Stimulated activated CD8-positive, alpha-beta memory T cell treated with anti-CD3 and anti-CD28 coated beads, Interleukin-2, amount 100 ng/mL, for 1 hour (primary cell): ENCODE data around the gene ARAP1.

Experiments
- DNase-seq, 2 donors: peaks; one replicate each; pipeline ENCODE4 v3.0.0-alpha.2; 2020; ENCODE audit warnings: low read depth in 2 of 2

Gene ARAP1

GRCh38 chr11:72705442-72706365, 46.5 kb downstream of the ARAP1 start:
- DNase-seq = no peak

DNA sequence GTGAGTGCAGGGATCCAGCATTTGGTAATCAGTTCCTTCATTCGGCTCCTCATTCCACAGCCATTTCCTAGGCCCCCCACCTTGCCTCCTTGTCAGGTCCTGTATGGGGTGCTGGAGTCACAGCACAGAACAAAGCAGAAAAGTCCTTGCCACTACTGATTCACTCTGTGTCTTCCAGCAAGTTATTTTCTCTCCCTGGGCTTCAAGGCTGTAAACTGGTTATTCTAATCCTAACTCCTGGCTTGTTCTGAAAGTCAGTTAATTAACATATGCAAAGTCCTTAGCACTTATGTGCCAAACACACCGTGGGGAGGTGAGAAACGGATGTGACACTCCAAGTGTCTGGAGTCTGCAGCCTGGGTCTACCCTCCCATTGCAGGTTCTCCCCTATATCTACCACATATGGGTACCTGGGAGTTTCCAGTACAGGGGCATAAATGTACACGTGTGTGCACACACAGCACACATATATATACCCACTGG, 47.4 kb downstream of the ARAP1 start:
- DNase-seq = no peak

DNA sequence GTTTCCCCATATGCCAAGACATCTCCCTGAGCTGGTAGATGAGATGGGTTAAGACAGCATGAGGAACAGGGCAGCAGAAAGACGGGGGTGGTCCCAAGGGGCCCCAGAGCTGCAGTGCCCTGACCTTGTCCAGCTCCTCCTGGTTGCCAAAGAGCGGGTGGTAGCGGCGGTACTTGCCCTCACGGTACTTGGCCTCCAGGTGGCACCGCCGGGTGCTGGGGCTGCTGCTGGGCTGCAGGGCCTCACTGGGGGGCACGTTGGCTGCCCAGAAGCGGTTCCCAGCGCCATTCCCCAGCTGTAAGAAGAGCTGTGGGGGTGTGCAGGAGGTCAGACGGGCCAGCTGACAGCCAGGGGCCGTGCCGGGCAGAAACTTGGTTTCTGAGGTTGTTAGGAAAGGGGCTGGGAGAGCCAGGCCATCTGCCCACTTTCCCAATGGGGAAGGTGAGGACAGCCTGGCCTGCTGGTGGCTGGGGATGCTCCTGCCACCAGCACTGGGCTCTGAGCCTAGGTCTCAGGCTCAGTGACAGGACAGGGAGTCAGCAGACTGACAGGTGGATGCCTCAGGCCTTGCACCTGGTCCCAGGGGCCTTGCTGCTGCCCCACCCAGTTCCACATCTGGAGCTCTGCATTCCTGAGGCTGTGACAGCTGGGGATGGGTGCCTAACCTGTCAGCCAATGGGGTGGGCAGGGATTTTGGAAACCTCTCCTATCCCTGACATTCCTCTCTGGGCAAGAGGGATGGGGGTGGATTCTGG, 48.0 kb downstream of the ARAP1 start:
- DNase-seq = no peak

DNA sequence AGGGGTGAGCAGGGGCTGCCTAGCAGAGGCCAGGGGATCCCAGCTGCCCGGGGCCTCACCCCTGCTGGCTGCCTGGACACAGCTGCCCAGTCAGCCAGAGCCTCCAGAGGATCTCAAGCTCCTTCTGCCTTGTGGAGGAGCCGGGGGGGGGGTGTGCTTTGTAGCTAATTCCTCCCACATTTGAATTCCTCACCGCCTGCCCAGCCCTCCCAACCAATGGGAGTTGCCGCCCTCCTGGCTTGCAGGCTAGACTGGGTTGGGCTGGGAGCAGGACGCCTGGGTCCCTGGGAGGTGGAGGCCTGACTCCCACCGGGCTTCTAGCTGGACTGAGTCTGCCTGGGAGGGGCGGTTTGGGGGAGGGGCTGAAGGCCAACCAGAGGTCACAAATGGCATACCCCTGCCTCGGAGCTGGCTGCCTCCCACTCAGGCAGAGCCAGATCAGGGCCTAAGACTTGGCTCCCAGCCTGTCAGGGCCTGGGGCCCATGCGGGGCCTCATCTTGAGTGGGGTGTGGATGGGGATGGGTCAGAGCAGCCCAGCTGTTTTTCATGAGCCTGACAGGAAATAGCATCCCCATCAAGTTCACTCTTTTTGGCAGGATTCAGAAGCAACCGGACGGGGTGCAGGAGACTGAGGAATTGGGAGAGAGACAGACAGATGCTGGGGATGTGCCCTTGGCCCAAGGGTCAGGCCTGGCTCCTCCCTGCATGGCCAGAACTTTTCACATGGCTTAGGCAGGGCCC, 48.8 kb downstream of the ARAP1 start:
- no peak for DNase-seq

GRCh38 chr11:72702577-72703241, 49.5 kb downstream of the ARAP1 start:
- DNase-seq = no peak

GRCh38 chr11:72702096-72702495, 50.1 kb downstream of the ARAP1 start:
- no peak for DNase-seq

DNA sequence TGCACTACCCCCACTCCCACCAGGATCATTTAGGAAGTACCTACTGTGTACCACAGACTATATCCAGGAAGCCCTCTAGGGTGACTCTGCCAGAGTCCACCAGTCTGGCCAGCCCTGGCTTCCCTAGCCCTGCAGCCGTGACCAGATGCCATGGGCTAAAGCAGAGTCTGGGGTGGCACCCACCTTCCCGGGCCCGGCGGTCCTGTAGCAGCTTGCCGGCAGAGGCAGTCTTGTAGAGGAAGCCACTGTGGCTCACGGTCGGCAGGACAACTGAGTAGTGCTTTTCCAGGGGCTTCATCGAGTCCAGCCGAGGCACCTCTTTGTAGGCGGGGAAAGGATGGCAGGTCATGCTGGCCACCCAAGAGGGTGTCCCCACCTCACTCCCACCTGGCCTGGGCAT, 50.7 kb downstream of the ARAP1 start:
- no peak for DNase-seq

DNA sequence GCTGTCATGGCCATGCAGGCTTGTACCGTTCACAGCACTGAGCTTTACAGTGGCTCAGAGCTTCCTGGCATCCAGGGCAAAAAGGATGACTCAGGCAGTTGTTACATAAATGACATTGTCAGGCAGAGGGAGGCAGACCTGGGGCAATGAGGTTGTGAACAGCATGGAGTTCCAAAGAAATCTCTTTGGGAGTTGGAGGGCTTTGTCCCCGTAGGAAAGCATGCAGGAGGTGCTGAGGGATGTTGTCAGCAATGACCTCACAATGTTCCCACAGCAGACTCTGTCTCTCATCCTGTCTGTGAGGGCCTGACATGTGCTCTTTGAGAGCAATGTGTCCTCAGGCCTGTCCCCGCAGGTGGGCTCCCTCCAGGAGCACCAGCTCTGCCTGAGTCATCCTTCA, 52.1 kb downstream of the ARAP1 start:
- no peak for DNase-seq

- no peak for DNase-seq
These were observed 54.4 kb downstream of the ARAP1 start for GRCh38 chr11:72697814-72698213.

- no peak for DNase-seq
These were observed 55.1 kb downstream of the ARAP1 start for GRCh38 chr11:72696866-72697700.

- no peak for DNase-seq
These were observed 56.9 kb downstream of the ARAP1 start for GRCh38 chr11:72695354-72695753.

- no peak for DNase-seq
These were observed 58.8 kb downstream of the ARAP1 start for GRCh38 chr11:72693271-72693968.

GRCh38 chr11:72692498-72693237, 59.5 kb downstream of the ARAP1 start:
- no peak for DNase-seq

- DNase-seq = no peak
These were observed 62.0 kb downstream of the ARAP1 start for GRCh38 chr11:72690166-72690565.

DNA sequence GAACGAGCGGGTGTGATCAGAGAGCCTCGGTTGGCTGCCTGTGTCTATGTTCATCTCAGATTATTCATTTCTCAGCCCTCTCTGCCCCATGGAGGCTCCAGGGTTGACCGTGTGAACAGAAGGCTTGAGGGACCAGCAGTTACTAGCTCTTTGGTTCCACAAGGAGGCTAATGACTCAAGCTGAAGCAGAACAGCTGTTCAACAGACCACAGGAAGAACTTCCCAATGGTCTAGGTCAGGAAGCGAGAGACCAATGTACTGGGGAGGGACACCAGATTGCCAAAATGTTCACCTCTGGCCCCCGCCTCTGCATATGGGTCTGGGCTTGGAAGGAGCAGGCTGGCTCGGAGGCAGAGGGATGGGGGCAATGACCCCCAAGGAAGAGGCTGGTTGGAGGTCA, 63.3 kb downstream of the ARAP1 start:
- DNase-seq = no peak

- DNase-seq = no peak
These were observed 63.7 kb downstream of the ARAP1 start for GRCh38 chr11:72688486-72688885.

DNA sequence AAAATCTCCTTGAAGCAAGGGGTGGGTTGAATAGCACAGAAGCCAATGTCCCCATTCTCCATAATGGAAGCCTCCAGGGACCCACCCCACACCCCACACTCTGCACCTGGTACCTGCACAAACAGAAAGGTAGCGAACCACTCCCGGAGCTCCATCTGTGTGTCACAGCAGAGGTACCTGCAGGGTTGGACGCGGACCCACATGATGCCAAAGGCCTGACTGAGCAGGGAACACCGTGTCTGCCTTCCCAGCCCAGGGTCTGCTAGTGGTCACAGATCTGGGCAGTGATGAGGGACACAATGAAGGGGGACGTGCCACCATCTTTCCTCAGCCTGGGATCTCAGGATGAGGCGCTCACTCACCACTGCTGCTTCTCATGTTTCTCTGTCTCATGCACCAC, 64.9 kb downstream of the ARAP1 start:
- no peak for DNase-seq

DNA sequence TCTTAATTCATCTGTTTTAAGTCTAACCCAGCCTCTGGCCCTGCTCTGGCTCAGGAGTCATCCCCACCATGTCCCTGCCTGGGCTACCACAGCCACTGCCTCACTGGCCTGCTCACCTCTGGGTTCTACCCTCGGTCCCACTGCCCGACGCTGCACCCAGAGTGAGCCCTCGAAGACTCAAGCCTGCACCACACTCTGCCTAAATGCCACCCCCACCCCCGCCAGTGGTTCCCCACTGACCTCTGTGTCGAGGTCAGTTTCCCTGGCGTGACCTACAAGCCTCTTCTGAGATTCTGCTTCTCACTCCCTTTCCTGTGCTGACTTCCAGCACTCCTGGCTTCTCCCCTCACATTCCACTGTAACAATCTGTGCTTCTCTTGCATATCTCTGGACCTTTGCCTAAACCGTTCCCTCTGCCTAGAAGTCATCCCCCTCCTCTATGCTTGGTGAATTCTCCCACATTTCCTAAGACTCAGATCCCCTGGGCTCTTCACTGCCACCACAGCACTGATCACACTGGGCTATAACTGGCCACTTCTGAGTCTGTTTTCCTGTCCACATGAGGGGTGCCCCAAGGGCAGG, 65.5 kb downstream of the ARAP1 start:
- no peak for DNase-seq
